Calu3 (cell line): ENCODE measurements around the gene SPPL3. TPM values are rescaled to one million over a fixed set of nuclear protein-coding genes. Genes with fewer than 3 reads are reported as not detected.

Source experiments
- BruUV-seq: library from RNA; stranded (reverse); fragments of 400-500 nt; replicated peaks from 2 replicates; lab custom pipeline; 2021; lab: Mats Ljungman, UMichigan
- CTCF ChIA-PET: fragments of 300-600 bp; sonication (Branson Sonifier 250); formaldehyde crosslinking; loops from one replicate; lab custom pipeline; 2022; ENCODE audit warnings: antibody characterized with exemption; lab: Charles Lee
- DNase-seq: peaks from one replicate; pipeline ENCODE4 v3.0.0; 2022
- H3K27ac Mint-ChIP-seq: one replicate; pipeline ENCODE4 v1.8.0; 2022; ENCODE audit warnings: mixed read lengths; ENCODE audit not compliant: unreplicated experiment
- H3K27me3 Mint-ChIP-seq: one replicate; pipeline ENCODE4 v1.8.0; 2022; ENCODE audit warnings: mixed read lengths; ENCODE audit not compliant: unreplicated experiment
- H3K36me3 Mint-ChIP-seq: one replicate; pipeline ENCODE4 v1.8.0; 2022; ENCODE audit warnings: mild to moderate bottlenecking, moderate library complexity, mixed read lengths; ENCODE audit not compliant: insufficient read depth, unreplicated experiment
- H3K4me1 Mint-ChIP-seq: one replicate; pipeline ENCODE4 v1.8.0; 2022; ENCODE audit warnings: mild to moderate bottlenecking, low read depth, mixed read lengths; ENCODE audit not compliant: unreplicated experiment
- H3K4me3 Mint-ChIP-seq: one replicate; pipeline ENCODE4 v1.8.0; 2022; ENCODE audit warnings: mild to moderate bottlenecking, low read depth, moderate library complexity, mixed read lengths; ENCODE audit not compliant: unreplicated experiment
- H3K9me3 Mint-ChIP-seq: one replicate; pipeline ENCODE4 v1.8.0; 2022; ENCODE audit warnings: low read depth, mixed read lengths; ENCODE audit not compliant: unreplicated experiment
- CTCF ChIP-seq: fragments of 200-600 bp; IDR thresholded peaks from one replicate; pipeline ENCODE4 v1.8.0; 2022; ENCODE audit warnings: antibody characterized with exemption; ENCODE audit not compliant: unreplicated experiment
- intact Hi-C: fragments of 100-400 bp; cut with micrococcal nuclease; formaldehyde crosslinking; loops from one replicate; pipeline ENCODE4 v1.10.0; 2022; ENCODE audit not compliant: unreplicated experiment
- total RNA-seq: library from RNA; stranded (reverse); gene quantifications from 2 replicates; pipeline ENCODE4 v1.2.3, GENCODE V29; 2022

Gene SPPL3
- total RNA-seq, 1 experiment from 2014 or later: 61.0 TPM

GRCh38 chr12:120821878-120822277 is 82.3 kb downstream of the SPPL3 start:
- intact Hi-C loops: no loop called here
- TF ChIP-seq CTCF: no peak
- peaks cover 14% of the 10 kb centered on the region for H3K4me1 Mint-ChIP-seq
- H3K36me3 Mint-ChIP-seq: no peaks in the 10 kb centered on the region
- no peak overlapping the region for H3K27ac Mint-ChIP-seq
- no peaks in the 10 kb centered on the region for H3K9me3 Mint-ChIP-seq
- BruUV-seq: no TSS peak
- DNase-seq: no peak
- H3K27me3 Mint-ChIP-seq: no peaks in the 10 kb centered on the region
- no peak overlapping the region for H3K4me3 Mint-ChIP-seq
- CTCF ChIA-PET: no interaction called here

DNA sequence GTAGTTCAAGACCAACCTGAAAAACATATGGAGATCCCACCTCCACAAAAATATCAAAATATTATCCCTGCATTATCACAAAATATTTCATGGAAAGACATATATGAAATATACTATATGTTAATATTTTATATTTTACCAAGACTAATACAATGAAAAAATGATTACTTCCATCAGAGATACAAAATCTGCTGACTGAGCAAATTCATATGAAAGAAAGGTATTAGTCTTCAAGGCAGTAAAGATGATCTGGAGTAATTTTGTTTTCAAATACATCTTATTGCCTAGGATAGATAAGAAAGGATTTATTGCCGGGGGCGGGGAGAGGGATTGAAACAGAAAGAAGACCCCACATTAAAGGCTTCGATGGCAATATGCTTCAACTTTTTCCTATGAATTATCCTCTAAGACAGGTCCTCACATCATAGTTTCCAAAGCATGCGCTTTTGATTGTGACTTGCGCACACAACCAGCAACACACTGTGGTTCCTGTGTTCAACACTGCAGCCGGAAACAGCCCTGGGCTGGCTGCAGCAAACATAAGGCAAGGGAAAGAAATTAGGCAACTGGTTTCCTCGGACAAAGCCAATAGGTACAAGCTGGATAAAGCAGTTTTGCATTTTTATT is 83.2 kb downstream of the SPPL3 start:
- no peaks in the 10 kb centered on the region for H3K36me3 Mint-ChIP-seq

GRCh38 chr12:120818416-120818815 is 85.7 kb downstream of the SPPL3 start:
- H3K4me1 Mint-ChIP-seq: peaks cover 10% of the 10 kb centered on the region
- no peaks in the 10 kb centered on the region for H3K27me3 Mint-ChIP-seq
- no peaks in the 10 kb centered on the region for H3K9me3 Mint-ChIP-seq
- intact Hi-C loops: no loop called here
- no peak for TF ChIP-seq CTCF
- CTCF ChIA-PET: interaction anchor here (0.5 kb wide), 1 partner anchor 26 kb away, joined by 6 read pairs; no protein-coding TSS in a partner anchor
- H3K27ac Mint-ChIP-seq: no peak overlapping the region
- no peak overlapping the region for H3K4me3 Mint-ChIP-seq
- no peak for DNase-seq
- no TSS peak for BruUV-seq
- H3K36me3 Mint-ChIP-seq: no peaks in the 10 kb centered on the region

More for the DNA sequence above, 83.2 kb downstream of the SPPL3 start:
- BruUV-seq: no TSS peak
- no peaks in the 10 kb centered on the region for H3K27me3 Mint-ChIP-seq
- no peak for TF ChIP-seq CTCF
- intact Hi-C loops: no loop called here
- H3K27ac Mint-ChIP-seq: no peak overlapping the region
- no peaks in the 10 kb centered on the region for H3K9me3 Mint-ChIP-seq
- CTCF ChIA-PET: no interaction called here
- no peak overlapping the region for H3K4me3 Mint-ChIP-seq
- no peak for DNase-seq
- peaks cover 14% of the 10 kb centered on the region for H3K4me1 Mint-ChIP-seq

- Mint-ChIP-seq H3K4me3 (no peak overlapping the region), H3K36me3 (no peaks in the 10 kb centered on the region), H3K27ac (no peak overlapping the region), H3K27me3 (no peaks in the 10 kb centered on the region), H3K4me1 (peaks cover 3% of the 10 kb centered on the region), H3K9me3 (no peaks in the 10 kb centered on the region)
- intact Hi-C loops: no loop called here
- CTCF ChIA-PET: interaction anchor here (0.5 kb wide), 1 partner anchor 26 kb away, joined by 6 read pairs; no protein-coding TSS in a partner anchor
- BruUV-seq: no TSS peak
- no peak for TF ChIP-seq CTCF
- DNase-seq: no peak
Measured at GRCh38 chr12:120817559-120818330, 86.4 kb downstream of the SPPL3 start.
